Medulla oblongata (tissue), 1 donor: ENCODE data around the gene WWC2.

Source experiments
- DNase-seq: peaks from one replicate; pipeline ENCODE4 v3.0.0-alpha.2; 2015; ENCODE audit errors: extremely low spot score

WWC2 gene

DNA sequence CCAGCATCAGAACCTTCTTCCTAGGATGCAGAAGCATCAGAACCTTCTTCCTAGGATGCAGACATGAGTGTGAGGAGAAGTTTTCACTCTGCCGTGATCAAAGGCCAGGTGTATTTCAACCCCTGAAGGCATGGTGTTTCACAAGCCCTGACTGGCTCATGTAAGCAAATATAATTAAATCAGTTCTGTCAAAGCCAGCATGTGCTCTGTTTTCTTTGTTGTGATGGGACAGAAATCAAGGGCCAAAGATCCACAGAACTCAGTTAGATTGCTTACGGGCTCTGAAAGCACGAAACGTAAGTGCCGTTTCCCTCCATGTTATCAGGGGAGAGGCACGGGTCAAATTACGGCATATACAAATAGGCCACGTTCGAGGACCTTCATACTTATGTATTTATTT lies 255.2 kb downstream of the WWC2 start:
- no peak for DNase-seq

DNA sequence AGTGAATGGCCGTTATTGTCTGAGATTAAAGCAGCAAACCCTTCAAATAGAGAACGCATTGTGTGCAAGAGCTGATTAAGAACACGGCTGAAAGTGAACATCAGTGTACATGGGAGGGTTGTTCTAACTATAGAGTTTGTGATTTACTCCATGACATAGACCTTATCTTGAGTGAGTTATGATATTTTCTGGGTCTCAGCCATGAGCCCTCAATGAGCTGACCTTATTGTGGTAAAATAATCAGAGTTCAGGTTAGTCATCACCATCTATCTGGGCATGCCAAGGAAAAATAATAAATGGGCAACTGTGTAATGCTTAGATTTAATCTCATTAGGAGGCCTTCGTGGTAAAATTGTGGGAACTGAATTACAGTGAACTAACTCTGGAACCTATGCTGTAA lies 256.3 kb downstream of the WWC2 start:
- DNase-seq, result no peak

DNA sequence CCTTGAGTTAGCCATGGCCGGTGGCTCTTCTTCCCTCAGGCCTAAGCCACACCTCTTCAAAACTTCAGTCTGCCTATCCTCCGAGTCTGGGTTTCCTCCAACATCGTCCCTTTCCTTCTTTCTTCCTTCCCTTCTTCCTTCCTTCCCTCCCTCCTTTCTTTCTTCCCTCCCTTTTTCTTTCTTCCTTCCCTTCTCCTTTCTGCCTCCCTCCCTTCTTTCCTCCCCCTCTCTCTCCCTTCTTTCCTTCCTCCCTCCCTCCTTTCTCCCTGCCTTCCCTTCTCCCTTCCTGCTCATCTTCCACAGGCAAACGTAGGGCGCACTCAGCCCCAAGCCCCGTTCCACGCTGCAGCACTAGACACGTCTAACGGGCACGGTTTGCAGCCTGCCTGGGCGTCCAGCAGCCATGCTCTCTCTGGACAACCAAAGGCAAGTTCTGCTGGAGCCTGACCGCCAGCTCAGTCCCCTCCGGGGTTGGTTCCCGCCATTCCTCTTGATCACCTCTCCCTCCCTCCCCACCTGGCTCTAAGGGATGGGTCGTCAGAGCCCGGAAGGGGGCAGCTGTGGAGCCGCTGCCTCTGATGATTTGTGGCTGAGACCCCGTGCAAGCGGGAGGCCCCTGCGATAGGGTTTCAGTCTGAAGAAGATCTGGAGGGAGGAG lies 257.2 kb downstream of the WWC2 start:
- no peak for DNase-seq

DNA sequence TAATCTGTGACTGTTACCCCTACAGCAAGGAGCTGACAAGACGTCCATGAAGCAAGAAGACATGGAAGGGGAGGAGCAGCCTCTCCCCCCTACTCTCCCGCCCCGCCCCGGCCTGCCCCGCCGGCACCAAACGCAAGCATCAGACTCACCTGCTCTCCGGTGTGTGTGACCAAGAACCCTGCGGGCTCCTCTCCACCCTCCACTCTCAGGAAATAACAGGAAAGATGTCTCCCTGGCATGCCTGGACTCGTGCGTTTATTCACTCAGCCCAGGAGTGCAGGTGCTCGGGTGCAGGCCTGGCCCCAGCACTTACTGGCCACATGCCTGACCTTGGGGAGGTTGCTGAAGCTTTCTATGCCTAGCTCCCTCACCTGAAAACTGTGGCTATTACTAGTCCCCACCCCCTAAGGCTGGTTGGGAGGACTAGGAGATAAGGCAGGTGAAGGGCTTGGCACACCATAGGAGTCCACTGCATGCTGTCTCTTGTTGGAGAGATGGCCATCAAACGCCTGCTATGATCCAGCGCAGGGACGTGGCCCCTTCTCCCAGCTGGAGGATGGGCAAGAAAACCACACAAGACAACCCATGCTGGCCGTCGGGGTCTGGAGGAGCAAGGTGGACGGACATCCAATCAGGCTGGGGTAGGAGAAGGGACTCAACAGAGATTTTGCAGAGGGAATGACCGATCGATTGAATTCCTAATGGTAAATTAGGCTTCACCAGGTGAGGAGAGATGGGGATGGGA lies 258.0 kb downstream of the WWC2 start:
- no peak for DNase-seq

DNA sequence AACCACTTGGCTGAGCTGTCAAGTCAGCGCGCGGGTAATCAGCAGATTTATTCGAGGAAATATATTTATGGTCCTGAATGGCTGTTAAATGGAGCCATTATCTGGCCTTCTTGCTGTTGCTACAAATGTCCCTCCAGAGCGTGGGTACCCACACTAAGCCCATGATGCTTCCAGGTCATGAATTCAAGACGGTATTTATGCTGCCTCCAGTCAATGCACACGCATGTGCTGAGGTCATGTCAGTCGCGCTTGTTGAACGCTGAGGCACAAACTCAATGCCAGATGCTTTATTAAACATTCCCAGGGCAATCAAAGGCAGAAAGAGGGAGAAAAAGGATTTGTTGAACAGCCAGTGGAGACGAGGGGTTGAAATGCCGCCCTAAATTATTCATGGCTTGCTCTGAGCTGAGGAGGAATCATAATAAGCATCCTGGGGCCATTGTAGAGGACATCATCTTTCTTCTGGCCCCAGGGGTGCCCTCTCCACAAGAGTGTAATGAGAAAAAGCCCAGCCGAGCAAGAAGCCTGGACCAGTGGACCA lies 259.2 kb downstream of the WWC2 start:
- DNase-seq, result no peak

DNA sequence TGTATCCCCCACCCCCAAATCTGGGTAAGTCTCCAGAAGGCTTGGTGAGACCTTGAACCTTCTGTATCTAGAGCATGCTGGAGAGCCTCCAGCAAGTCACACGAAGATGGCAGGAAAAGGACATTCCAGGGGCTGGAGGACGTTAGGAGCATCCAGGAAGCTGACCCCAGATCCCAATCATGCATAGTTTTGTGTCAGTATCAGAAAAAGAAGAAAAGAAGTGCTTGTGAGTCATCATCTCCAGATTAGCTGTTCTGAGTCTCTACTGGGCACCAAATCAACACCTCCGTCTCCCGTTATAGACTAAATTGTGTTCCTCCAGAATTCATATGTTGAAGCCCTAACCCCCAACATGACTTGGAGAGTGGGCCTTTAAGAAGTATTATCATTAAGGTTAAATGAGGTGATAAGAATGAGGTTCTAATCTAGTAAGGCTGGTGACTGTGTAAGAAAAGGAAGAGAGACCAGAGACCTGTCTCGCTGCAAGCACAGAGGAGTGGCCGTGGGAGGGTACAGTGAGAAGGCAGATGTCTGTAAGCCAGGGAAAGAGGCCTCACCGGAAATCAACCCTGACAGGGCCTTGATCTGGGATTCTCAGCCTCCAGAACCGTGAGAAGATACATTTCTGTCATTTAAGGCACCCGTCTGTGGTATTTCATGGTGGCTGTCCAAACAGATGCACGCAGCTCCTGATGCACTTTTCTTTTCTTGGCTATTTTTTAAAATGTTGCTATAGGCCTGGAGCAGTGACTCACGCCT lies 261.3 kb downstream of the WWC2 start:
- no peak for DNase-seq

DNA sequence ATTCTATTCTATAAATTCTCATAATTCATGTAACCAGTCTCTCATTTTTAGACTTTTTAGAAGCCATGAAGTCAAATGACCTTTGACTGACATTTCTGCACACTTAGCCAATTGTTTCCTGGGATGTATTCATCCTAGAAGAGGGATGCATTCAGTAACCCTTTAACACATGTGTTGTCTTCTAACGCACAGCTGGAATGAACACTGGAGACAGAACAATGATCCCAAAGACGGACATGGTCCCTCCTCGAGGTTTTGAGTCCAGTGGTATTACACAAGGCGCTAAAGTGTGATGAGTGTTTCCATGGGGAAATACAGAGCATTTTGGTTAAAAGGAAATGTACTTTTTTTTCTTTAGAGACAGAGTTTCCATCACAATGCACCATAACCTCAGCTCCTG lies 263.0 kb downstream of the WWC2 start:
- no peak for DNase-seq

DNA sequence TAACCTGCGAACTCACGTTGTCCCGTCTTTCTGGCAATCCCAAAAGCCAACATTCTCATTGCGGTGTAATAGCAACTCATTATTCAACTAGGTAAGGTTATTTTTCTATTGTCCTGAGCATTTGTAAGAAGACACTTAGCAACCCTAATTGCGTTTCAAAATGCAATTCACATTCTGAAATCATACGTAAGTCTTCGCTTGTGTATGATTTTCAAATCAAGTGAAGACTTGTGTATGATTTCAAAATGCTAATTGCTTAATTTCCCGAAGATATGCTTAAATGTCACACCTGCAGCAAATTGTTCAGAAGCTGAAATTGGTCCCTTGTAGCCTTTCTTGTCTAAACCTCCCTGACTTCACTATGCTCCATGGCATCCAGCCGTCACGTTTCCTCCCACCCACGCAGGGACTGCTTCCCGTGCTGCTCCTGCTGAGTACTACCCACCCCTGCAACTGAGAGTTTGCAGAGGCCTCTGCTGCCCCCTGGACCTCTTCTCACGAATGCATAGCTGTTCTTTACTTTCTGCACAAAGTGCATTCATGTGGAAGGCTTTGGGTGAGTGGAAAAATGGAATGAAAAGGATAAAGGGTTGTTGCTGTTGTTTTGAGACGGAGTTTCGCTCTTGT lies 264.0 kb downstream of the WWC2 start:
- DNase-seq, result no peak

DNA sequence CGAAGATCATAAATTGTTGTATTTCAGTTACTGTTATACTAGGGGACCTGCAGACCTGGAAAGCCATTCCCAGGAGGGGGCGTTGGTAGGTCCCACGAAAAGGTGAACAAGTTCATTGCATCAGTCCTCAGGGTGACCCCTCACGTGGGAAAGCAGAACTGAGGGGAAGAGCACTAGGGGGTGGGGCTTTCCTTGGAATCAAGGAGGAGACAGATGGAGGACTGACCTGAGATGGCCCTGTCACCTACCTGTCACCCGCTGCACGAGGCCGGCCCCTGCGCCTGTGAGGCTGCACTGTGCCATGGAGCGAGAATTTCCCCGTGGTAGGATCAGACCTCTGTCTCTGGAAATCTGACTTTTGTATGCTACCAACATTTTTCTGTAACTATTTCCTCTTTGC lies 265.0 kb downstream of the WWC2 start:
- DNase-seq, result no peak

DNA sequence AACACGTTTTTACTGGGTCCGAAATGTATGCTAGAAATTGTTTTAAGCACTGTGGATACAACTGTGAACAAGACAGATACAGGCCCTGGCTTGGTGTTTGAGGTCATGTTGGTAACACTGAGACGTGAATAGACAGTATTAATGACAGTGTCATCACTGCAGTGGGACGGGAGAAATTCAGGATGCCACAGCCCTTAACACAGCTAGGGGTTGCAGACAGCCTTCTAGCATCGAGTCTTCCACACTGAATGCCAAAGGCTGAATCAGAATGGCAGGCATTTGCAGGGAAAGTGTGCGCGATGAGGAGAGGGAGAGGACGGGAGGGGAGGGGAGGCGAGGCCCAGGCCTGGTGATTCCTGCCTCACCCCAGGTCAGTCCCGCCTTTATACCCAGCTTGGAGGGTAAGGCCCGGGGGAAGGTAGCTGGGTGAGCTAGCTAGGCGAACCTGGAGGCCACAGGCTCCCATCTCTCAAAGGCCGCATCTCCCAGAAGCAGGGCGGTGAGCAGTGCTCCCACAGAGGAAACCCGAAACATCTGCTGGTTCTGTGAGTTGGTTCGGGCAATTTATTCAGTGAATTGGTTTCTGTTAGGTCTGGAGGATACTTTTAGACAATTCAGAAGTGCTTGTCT lies 267.3 kb downstream of the WWC2 start:
- no peak for DNase-seq

DNA sequence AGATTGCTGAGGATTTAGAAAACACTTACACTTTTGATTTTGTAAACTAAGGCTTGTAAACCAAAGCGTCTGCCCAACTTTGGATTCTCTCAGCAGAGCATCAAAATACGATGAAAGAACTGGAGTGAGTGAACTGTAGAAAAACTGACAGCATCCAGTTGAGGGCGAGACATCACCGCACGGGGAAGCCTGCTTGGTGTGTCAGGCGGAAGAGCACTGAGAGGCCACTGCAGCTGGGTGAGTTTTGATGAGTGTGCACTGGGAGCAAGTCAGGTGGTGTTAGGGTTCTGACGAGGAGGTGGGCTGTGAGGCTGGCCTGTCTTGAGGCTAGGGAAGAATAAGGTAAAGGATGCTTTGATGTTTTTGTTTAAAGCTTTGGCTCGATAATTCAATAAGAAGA lies 270.0 kb downstream of the WWC2 start:
- DNase-seq, result no peak
